Motor neuron (in vitro differentiated cells): ENCODE data around the gene PRDX5. TPM values are rescaled to one million over a fixed set of nuclear protein-coding genes. Genes with fewer than 3 reads are reported as not detected.

Source experiments
- ATAC-seq, 8 experiments: fragments of 200-7000 bp; cut with Tn5 transposase; replicated peaks in 6 of 8; 2 replicates each; pipeline ENCODE4 v1.8.0; 2021; ENCODE audit warnings: mild to moderate bottlenecking in 8 of 8, moderate library complexity in 8 of 8
- H3K27ac ChIP-seq, 2 donors: fragments of 250-450 bp; sonication (Bioruptor Pico); 2 replicates each; pipeline ENCODE4 v1.9.0; 2021; ENCODE audit warnings: antibody characterized with exemption in 2 of 2, mild to moderate bottlenecking in 2 of 2, moderate library complexity in 1 of 2
- H3K4me1 ChIP-seq, 2 donors: fragments of 250-450 bp; sonication (Bioruptor Pico); replicated peaks in 1 of 2; 2 replicates each; pipeline ENCODE4 v1.6.1; 2021; ENCODE audit warnings: antibody characterized with exemption in 2 of 2, mild to moderate bottlenecking in 2 of 2, moderate library complexity in 1 of 2
- H3K4me3 ChIP-seq, 5 donors: fragments of 250-450 bp; sonication (Bioruptor Pico); 2 replicates each; pipeline ENCODE4 v1.9.0; 2021; ENCODE audit warnings: antibody characterized with exemption in 5 of 5, mild to moderate bottlenecking in 5 of 5, moderate library complexity in 4 of 5
- WGBS, 10 experiments: fragments of 450-650 bp; shearing (Covaris generic); methylation state at CpG; one replicate each; pipeline ENCODE4 v1.0.0; 2022; 5-methylcytosine and 5-hydroxymethylcytosine counted together
- in situ Hi-C, 9 experiments: fragments of 400-800 bp; cut with MboI; loops; one replicate each; pipeline ENCODE4 v1.15.0; 2021; ENCODE audit warnings: low sequenced_read_pairs in 9 of 9, low pct_unique_long_range_greater_than_20kb in 2 of 9; ENCODE audit not compliant: unreplicated experiment in 9 of 9
- total RNA-seq, 8 experiments: library from RNA; unstranded; fragments of 300-600 nt; gene quantifications; 2 replicates each; pipeline versions ENCODE4 v1.2.3 to v1.2.4, GENCODE V29; 2022

PRDX5 gene
- total RNA-seq, 8 experiments from 2014 or later = 218 to 801 (median 352) TPM

GRCh38 chr11:64284962-64285884 is 32.7 kb upstream of the PRDX5 start, which contains the start of gene GPR137:
Gene GPR137 (plus strand): TSS chr11:64285848. CDS start chr11:64286525, 677 bp downstream.
- H3K4me1 ChIP-seq = peaks cover 10 to 12% of the 10 kb centered on the region in 2 donors
- WGBS, 10 experiments = 0 to 3% (median 0%) methylated on average over 3 to 10 of the region's 102 CpGs; no CpG with 5 or more reads in 6 of the 10 experiments
- in situ Hi-C loops = no loop called here
- peak within 1 kb of the TSS; percentile 71 to 79 for H3K27ac ChIP-seq
- peak within 1 kb of the TSS; percentile 80 to 96 (median 88) for H3K4me3 ChIP-seq
- peak; percentile 42 to 67 (median 55) for ATAC-seq

DNA sequence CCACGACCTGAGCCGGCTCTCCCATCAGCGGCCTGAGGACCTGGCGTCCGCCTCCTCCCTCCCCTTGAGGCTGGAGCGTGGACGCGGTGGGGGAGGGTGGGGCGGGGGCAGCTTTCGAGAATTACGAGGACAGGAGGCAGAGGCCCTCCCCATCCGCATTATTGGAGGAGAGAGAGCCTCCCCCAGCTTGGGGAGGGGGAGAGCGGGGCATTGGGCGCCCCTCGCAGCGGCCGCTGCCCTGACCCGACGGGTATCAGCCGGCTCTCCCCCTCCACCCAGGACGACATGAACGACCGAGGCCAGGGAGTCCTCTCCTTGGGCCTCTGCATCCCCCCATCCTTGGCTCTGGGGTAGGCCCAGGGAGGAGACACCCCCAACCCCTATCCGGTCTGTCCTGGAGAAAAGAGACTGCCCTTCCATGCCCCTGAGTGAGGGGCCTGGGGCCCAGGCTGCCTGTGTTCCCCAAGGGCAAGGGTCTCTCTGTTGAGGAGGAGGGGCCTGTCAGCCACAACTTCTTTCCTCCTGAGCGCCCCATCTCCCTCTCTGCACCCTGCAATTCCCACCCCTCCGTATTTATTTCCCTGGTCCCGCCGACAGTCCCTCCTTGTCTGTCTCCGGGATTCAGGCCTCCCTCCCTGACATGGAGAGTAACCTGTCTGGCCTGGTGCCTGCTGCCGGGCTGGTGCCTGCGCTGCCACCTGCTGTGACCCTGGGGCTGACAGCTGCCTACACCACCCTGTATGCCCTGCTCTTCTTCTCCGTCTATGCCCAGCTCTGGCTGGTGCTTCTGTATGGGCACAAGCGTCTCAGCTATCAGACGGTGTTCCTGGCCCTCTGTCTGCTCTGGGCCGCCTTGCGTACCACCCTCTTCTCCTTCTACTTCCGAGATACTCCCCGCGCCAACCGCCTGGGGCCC is 31.8 kb upstream of the PRDX5 start:
- Histone ChIP-seq H3K4me1 (peaks cover 11 to 14% of the 10 kb centered on the region in 2 donors), H3K4me3 (peak overlapping the region; percentile 80 to 96 (median 88)), H3K27ac (peak overlapping the region; percentile 47 to 79)
- in situ Hi-C loops = no loop called here
- WGBS, 10 experiments = 0 to 87% (median 50%) methylated on average over 1 to 7 of the region's 40 CpGs; no CpG with 5 or more reads in 5 of the 10 experiments
- peak in 3 of 8 experiments; percentile 0 to 9 (median 2) for ATAC-seq

GRCh38 chr11:64286801-64287159 is 31.1 kb upstream of the PRDX5 start:
- H3K27ac ChIP-seq = no peak overlapping the region
- no peak for ATAC-seq
- H3K4me1 ChIP-seq = peaks cover 13 to 17% of the 10 kb centered on the region in 2 donors
- in situ Hi-C loops = no loop called here
- no peak overlapping the region for H3K4me3 ChIP-seq
- 57 to 100% (median 60%) methylated on average over 1 to 5 of the region's 9 CpGs; no CpG with 5 or more reads in 7 of the 10 experiments for WGBS, 10 experiments

DNA sequence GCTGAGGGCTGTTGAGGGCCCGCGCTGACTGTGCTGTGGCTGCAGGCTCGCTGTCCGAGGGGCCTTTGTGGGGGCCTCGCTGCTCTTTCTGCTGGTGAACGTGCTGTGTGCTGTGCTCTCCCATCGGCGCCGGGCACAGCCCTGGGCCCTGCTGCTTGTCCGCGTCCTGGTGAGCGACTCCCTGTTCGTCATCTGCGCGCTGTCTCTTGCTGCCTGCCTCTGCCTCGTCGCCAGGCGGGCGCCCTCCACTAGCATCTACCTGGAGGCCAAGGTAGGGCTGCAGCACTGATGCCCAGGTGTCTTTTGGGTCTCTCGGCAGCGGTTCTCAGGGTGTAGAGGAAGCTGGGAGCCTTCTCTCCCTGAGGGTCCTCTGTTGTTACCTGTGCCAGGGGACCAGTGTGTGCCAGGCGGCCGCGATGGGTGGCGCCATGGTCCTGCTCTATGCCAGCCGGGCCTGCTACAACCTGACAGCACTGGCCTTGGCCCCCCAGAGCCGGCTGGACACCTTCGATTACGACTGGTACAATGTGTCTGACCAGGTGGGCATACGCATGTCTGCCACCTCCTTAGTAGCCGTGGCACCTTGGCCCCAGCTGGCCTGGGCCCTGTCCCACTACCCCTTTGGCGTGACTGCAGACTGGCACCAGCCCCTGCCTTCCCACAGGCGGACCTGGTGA is 30.1 kb upstream of the PRDX5 start:
- no peak overlapping the region for H3K4me3 ChIP-seq
- in situ Hi-C loops = no loop called here
- no peak for ATAC-seq
- WGBS, 10 experiments = 80 to 93% (median 90%) methylated on average over 1 to 14 of the region's 33 CpGs; no CpG with 5 or more reads in 6 of the 10 experiments
- H3K27ac ChIP-seq = no peak overlapping the region
- peaks cover 13 to 17% of the 10 kb centered on the region in 2 donors for H3K4me1 ChIP-seq

DNA sequence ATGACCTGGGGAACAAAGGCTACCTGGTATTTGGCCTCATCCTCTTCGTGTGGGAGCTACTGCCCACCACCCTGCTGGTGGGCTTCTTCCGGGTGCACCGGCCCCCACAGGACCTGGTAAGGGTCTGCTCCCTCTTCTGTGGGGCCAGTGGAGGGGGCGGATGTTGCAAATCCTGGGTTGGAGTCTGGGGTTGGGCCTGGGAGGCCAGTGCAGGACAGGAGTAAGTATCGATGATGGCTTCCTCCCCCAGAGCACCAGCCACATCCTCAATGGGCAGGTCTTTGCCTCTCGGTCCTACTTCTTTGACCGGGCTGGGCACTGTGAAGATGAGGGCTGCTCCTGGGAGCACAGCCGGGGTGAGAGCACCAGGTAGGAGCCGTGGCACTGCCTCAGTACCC is 29.6 kb upstream of the PRDX5 start:
- Histone ChIP-seq H3K27ac (no peak overlapping the region), H3K4me3 (no peak overlapping the region), H3K4me1 (peaks cover 13 to 17% of the 10 kb centered on the region in 2 donors)
- no peak for ATAC-seq
- in situ Hi-C loops = no loop called here
- 100% methylated on average over 1 of the region's 9 CpGs; no CpG with 5 or more reads in 9 of the 10 experiments for WGBS, 10 experiments

DNA sequence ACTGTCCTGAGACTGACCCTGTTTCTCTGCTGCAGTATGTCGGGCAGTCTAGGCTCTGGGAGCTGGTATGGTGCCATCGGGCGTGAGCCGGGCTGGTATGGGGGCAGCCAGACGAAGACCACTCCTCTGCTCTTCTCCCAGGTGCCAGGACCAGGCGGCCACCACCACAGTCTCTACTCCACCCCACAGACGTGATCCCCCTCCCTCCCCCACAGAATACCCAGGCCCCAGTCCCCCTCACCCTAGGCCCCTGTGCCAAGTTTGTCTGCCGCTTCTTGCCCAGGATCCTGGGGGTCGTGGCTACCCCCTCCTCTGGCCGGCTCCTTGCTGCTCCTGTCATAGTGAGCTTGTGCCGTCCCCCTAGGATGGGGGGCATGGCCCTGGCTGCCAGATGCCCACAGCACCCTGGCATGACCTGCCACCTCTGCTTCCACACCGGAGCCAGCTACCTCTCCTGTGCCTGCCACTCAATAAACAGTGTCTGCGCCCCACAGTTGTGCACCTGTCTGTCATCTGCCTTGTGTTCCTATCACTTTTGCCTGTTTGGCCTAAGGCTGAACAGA is 28.8 kb upstream of the PRDX5 start:
- Histone ChIP-seq H3K27ac (no peak overlapping the region), H3K4me1 (peaks cover 9 to 11% of the 10 kb centered on the region in 2 donors), H3K4me3 (no peak overlapping the region)
- in situ Hi-C loops = no loop called here
- ATAC-seq = no peak
- 36% methylated on average over 2 of the region's 13 CpGs; no CpG with 5 or more reads in 9 of the 10 experiments for WGBS, 10 experiments

DNA sequence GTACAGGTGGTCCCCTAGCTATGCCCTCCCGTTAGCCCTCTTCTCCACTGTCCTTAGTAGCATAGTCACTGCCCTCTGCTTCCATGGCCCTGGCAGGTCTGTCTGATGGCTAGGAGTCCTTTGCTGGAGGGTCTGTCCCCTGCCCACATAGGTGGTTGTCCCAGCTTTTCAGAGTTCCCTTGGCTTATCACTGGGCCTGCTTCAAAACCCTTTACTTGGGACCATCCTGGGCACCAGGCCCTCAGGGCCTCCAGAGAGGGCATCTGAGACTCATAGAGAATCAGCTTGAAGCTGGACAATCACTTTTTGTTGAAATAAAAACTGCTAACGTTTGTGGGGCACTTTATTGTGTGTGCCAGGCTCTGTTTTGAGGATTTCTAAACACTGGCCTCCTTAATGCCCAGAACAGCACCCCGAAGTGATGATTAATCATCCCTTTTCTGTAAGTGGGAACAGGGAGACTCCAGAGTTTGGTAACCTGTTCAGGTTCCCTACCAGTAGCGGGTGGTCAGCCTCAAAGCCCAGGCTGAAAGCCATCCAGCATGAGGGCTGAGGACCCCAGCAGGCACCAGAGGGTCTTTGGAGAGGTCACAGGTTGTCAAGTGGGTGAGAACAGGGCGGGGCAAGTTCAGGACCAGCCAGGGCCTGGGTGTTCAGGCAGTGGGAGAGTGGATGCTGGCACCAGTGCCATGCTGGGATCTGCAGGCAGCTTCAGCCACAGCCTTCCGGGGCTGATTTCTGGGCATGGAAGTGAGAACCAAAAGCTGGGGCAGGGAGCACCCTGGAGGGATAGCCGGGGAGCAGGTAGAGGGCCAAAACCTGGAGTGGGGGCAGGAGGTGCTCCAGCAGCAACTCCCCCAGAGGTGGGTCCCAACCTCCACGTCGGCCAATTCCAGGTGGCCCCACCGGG is 27.3 kb upstream of the PRDX5 start:
- in situ Hi-C loops = no loop called here
- H3K4me3 ChIP-seq = peak overlapping the region in 4 of 5 donors; percentile 29 to 39 (median 36)
- peaks cover 9 to 11% of the 10 kb centered on the region in 2 donors for H3K4me1 ChIP-seq
- 0 to 100% (median 49%) methylated on average over 1 to 3 of the region's 10 CpGs; no CpG with 5 or more reads in 2 of the 10 experiments for WGBS, 10 experiments
- no peak for ATAC-seq
- no peak overlapping the region for H3K27ac ChIP-seq

GRCh38 chr11:64291262-64291751 is 26.6 kb upstream of the PRDX5 start, which contains the start of gene KCNK4:
Gene KCNK4 (plus strand): TSS chr11:64291302. CDS start chr11:64293019, 1,717 bp downstream.
- Histone ChIP-seq H3K4me3 (peak within 1 kb of the TSS; percentile 29 to 39 (median 34)), H3K4me1 (peaks cover 7 to 8% of the 10 kb centered on the region in 2 donors), H3K27ac (no peak within 1 kb of the TSS)
- ATAC-seq = peak in 4 of 8 experiments; percentile 3 to 22 (median 6)
- in situ Hi-C loops = no loop called here
- no CpG with 5 or more reads among the region's 45 CpGs for WGBS, 10 experiments

GRCh38 chr11:64291752-64292459 is 26.0 kb upstream of the PRDX5 start:
- peak; percentile 38 to 70 (median 57) for ATAC-seq
- peaks cover 3 to 4% of the 10 kb centered on the region in 2 donors for H3K4me1 ChIP-seq
- WGBS, 10 experiments = 0% methylated on average over 2 of the region's 96 CpGs; no CpG with 5 or more reads in 8 of the 10 experiments
- peak overlapping the region; percentile 29 to 39 (median 34) for H3K4me3 ChIP-seq
- in situ Hi-C loops = no loop called here
- no peak overlapping the region for H3K27ac ChIP-seq

- in situ Hi-C loops = no loop called here
- Histone ChIP-seq H3K4me3 (peak overlapping the region; percentile 29 to 39 (median 34)), H3K27ac (no peak overlapping the region), H3K4me1 (peaks cover 3 to 10% of the 10 kb centered on the region in 2 donors)
- ATAC-seq = peak in 6 of 8 experiments; percentile 12 to 43 (median 36)
- WGBS, 10 experiments = 13 to 100% (median 91%) methylated on average over 2 to 7 of the region's 42 CpGs; no CpG with 5 or more reads in 7 of the 10 experiments
Observed at GRCh38 chr11:64292460-64293254, 25.3 kb upstream of the PRDX5 start.
